Frontal cortex (tissue), 4 donors: ENCODE measurements around the gene HS3ST5. TPM values are rescaled to one million over a fixed set of nuclear protein-coding genes. Genes with fewer than 3 reads are reported as not detected.
"Not testable (repeated sequence)": the region's sequence is repeated elsewhere in the genome, so short reads cannot be mapped to it uniquely, and the experiment has no call there.

ENCODE experiments used
- DNase-seq, 2 donors: peaks; one replicate each; pipeline ENCODE4 v3.0.0; 2012; ENCODE audit warnings: low spot score in 2 of 2
- FAIRE-seq: peaks from 2 replicates; lab custom pipeline; 2012; peaks lifted over from hg19 to GRCh38; lab: Jason Lieb, UNC
- total RNA-seq: library from RNA; depleted of rRNA; stranded (reverse); fragments of >200 nt; gene quantifications from one replicate; pipeline ENCODE4 v1.2.3, GENCODE V29; 2014
- donor health status: control.
- donor health status: control.
- donor health status: control.

HS3ST5 gene
- total RNA-seq, 1 donor from 2014 or later, result 13.9 TPM

DNA sequence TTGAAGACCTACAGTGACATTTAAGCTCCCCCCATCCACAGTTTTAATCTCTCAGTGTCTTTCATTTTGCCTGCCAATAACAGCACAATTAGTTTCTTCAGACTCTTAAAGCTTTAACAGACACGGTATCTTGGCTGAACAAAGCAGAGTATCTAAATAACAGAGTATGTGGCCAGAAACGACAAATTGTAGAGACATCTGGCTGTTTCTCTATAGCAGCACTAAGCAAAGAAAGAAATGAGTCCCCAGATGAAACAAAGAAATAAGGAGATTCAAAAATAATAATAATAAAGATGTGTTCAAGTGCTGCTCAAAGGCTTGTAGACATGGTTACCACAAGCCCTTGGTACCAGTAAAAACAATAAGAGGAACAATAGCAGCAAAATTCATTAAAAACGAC, 274.1 kb downstream of the HS3ST5 start:
- no peak for DNase-seq
- no peak for FAIRE-seq

DNA sequence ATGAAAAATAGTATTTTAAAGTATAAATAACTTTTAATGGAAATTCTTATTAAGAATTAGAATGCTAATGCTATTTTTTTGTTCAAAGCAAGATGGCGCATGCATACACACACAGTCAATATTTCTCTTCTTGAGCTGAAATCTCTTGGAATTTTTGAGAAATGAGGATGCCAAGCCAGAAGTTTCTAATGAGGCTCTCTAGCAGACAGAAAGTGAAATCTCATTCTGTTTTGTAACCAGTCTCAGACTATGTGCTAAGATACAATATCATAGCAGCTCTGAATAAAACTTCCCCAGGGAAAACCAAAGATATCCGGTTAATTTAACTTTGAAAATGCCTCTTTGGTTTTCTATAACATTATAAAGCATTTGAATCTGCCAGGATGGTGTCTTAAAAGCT, 274.7 kb downstream of the HS3ST5 start:
- no peak for FAIRE-seq

DNA sequence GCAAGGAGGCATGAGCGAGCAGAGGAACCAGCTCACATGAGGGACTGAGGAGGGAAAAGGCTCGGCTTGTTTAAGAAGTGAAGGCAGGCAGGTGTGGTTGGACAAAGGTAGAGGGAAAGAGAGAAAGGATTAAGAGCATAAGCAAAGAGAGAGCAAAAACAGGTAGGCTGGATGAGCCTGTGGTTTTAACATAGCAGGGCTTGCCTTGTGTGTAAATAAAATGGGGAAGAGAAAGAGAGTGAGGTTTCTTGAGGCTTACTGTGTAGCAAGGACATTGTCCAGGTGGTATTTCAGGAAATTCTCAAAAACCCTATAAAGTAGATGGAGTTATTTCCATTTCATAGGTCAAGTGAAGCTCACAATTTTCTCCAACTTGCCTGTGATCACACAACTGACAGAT, 278.0 kb downstream of the HS3ST5 start:
- FAIRE-seq, result no peak
- no peak for DNase-seq

More for the DNA sequence above, 274.7 kb downstream of the HS3ST5 start:
- no peak for DNase-seq

DNA sequence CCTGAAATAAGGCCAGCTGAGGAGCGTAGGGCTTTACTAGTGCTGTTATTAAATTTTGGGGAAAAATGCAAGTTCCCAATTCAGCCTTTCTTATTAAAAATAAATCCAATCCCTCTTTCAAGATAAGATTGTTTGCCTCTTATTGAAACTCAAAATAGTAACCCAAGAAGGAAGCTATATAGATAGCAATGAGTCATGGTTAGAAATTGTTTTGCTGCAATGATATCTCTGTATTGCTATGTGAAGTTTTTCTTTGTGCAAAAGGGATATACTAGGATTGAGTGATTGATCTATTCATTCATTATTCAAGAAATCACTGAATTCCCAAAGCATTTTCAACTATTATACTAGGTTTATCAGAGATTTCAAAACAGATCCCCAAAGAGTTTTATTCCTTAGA, 278.9 kb downstream of the HS3ST5 start:
- FAIRE-seq (no peak), DNase-seq (no peak)

DNA sequence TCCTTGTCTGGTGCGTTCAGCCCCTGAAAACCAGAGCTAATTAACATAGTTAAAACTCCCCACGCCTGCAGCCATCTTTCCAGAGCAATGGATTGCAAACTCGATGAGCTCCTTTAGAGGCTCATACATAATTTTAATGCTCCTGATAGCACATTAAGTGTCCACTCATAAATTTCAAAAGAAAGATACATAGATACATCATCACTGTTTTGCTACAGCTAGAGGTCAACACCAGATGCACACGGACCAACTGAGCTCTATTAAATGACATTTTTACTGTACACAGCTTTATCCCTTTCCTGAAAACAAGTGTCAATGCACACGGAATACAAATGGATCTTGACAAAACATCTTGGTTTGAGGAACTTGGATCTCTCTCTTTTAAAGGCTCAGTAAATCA, 280.6 kb downstream of the HS3ST5 start:
- DNase-seq (no peak), FAIRE-seq (no peak)

DNA sequence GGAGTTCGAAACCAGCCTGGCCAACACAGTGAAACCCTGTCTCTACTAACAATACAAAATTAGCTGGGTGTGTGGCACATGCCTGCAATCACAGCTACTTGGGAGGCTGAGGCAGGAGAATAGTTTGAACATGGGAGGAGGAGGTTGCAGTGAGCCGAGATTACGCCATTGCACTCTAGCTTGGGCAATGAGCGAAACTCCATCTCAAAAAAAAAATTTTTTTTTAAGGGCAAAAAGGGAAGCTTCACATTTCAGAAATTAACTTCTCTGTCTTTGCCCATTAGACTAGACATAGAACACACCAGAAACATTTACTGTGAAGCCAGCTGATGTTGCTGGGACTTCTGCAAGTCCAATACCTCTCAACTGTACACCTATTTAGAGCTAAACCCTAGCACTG, 281.1 kb downstream of the HS3ST5 start:
- FAIRE-seq, result no peak
- no peak for DNase-seq

DNA sequence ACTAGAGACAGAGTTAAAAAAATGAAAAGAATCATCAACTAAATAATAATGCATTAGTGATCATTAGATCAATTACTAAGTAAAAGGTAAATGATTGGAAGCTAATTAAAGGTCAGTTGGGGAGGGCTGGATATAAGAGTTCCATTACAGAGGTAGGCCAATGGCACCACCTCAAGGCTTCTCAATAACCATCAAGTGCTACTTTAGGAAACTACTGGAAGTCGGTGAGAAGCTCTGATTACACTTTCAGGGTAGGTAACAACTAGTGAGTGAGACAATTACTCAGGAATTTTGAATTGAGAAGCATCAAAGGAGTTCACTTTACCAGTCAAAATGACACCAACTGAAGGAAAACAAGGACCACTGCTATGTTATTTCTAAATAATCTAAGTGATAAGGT, 281.7 kb downstream of the HS3ST5 start:
- FAIRE-seq (no peak), DNase-seq (no peak)

DNA sequence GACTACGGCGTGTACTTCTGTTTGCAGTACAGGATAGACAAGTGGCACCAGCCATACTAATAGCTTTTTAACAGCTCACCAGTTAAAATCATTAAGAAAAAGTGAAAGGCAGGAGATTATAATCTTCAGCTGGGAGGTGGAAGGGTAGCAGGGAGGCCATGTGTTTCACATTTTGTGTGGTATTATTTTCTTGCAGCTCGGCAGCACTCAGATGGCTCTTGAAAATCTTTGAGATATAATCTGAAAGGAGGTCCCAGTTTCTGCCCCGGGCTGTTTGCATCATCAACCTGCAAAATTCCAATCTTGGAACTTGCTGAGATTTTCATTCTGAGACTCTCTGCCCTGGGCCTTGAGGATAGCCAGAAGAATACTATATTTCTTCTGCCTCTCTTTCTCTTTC, 284.4 kb downstream of the HS3ST5 start:
- DNase-seq, result no peak
- no peak for FAIRE-seq

DNA sequence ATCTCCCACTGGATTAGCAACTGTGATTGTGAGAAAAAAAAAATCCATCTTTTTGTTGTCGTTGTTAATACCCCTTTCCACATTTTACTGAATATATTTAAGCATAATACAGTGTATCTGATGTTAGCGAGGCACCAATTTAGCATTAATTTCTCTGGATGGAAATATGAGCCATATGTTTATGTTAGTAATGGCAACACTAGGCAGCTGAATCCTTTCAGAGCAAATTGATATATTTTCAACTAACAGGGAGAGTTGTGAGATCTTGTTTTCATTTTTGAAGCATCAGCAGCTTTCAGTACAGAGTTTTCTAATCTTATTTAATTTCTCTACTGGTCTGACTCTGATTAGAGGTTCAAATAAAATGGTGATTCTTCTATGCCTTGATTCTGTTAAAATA, 287.1 kb downstream of the HS3ST5 start:
- DNase-seq (no peak), FAIRE-seq (no peak)

DNA sequence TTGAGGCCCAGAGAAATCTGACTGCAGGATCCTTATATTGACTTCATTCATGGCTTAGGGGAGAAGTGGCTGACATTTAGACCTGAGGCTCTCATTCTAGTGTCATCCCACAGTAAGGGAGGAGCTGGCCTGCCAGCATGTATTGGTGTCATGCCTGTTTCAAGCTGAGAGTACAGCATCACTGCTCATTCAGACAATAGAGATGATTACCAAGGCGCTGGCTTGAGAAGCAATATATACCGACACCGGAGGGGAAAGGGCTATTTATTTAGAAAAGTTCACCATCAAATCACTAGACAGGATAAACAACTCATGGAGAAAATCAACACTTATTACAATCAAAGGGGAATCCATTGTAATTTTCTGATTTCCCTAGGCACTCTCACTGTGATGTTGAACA, 287.5 kb downstream of the HS3ST5 start:
- FAIRE-seq (no peak), DNase-seq (no peak)

DNA sequence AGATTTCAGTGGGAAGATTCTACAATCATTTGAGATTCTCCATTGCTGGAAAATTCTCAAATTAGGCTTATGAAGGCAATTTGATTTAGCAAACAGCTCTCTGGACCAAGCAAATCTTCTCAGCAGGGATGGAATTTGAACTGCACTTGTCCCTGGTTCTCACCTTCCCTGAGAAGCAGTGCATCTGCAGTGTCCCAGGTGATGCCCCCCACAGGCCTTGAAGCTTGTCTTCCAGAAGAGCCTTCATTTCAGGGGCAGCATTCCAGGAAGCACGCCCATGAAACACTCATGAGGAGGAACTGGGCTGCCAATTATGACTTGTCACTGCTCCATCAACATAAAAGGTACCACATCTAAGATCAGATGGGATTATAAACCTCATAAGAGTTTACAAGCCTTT, 289.0 kb downstream of the HS3ST5 start:
- DNase-seq (no peak), FAIRE-seq (no peak)

DNA sequence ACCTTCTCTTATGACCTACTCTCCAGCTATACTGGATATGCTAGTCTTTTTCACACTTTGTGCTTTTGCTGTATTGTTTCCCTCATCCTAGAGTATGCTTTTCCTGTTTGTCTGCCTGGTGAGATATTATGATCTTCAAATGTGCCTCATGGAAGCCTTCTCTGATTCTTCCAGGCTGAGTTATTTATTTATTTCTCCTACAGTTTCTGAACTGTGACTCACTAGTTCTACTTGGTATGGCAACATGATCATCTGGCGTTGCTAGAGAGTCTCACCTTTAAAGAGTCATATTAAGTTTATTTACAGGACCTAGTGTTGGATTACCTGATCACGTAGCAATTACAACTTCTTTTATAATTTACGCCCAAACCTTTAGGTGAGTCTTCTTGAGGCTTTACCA, 290.7 kb downstream of the HS3ST5 start:
- no peak for FAIRE-seq
- no peak for DNase-seq

DNA sequence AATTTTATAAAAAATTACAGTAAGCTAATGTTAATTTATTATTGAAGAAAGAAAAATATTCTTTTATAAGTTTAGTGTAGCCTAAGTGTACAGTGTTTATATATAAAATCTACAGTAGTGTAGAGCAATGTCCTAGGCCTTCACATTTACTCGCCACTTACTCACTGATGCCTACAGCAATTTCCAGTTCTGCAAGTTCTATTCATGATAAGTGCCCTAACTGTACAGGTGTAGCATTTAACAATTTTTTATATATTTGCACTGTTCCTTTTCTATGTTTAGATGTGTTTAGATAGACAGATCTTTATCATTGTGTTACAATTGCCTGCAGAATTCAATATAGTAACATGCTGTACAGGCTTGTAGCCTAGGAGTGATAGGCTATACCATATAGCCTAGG, 291.8 kb downstream of the HS3ST5 start:
- DNase-seq, result no peak
- peak; percentile 63 for FAIRE-seq

DNA sequence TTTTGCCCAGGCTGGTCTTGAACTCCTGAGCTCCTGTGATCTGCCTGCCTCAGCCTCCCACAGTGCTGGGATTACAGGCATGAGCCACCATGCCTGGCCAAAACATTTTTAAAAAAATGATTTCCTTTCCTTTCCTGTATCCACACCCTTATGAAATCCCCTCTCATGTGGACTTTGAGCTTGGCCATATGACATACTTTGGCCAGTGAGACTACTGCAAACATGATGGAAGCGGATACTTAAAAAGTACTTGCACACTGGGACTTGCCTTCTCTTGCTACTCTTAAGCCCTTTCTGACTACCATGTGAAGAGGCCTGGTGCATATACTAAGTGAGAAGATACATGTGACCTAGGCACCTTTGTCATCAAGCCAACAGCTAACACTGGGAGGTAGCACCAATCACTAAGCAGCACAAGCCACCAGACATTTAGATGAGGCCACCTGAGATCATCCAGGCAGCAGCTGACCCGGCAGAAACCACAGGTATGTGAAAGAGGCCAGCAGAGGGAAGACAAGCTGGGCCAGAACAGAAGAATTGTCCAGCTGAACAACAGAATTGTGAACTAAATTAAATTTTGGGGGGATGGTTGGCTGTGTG, 293.4 kb downstream of the HS3ST5 start:
- FAIRE-seq, result no peak

DNA sequence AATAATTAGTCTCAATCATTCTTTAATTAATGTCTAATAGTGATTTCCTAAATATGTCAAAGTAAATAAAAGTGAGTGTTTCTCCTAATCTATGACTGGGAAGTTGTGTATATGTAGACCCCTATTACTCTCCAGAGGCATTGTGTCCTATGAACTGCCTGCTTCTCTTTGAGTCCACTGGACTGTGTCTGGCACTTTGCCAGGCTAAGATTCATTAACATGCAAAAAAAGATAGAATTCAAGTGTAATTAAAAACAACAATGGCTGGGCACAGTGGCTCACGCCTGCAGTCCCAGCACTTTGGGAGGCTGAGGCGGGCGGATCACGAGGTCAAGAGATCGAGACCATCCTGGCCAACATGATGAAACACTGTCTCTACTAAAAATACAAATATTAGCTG, 298.3 kb downstream of the HS3ST5 start:
- DNase-seq, FAIRE-seq: not testable (repeated sequence)

More for the DNA sequence above, 293.4 kb downstream of the HS3ST5 start:
- no peak for DNase-seq

DNA sequence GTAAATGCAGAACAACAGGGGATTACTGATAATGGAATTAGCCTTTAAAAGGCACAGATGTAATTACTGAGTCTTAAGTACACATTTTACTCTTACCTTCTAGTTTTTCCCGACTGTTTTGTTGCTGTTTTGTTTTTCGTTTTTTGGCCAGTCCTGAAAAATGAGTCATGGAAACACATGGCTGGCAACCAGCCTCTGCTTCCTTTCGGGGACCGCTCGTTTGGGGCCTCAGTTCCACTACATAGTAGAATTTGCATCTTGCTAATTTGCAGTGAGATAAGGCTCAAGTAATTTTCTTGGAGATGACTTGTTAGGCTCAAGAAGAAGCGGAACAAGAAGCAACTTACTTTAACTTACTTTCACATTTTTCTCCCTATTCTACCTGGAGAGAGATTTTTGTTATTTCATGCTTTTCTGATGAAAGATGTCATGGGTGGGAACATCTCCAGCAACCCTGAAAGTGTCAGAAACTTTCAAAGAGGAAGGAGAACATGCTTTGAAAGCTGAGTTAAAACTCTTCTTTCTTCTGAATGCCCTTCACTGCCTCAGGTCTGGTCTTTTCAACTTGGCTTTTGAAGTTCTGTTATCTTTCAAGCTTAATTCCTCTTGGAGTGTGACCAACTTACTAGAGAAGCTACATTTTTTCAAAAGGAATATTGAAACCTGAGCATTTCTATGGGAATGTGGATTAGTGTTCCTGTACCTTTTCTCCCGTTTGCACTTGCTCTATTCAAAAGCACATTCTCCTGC, 300.4 kb downstream of the HS3ST5 start:
- FAIRE-seq, result no peak
- no peak for DNase-seq

DNA sequence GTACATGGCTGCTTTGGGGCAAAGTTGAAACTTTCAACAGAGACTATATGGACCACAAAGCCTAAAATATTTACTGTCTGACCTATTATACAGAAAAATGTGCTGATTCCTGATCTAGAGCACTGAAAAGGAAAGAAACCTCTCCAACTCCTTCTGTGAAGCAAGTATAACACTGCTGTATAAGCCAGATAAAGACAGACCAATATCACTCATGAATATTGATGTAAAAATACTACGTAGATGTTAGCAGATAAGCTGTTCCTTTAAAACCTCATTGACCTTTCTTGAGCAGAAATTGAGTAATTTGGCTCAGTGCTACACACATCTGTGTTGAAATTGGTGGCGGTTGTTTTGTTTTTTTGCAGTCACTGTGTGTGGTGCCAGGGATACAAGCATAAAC, 302.0 kb downstream of the HS3ST5 start:
- FAIRE-seq (no peak), DNase-seq (no peak)

DNA sequence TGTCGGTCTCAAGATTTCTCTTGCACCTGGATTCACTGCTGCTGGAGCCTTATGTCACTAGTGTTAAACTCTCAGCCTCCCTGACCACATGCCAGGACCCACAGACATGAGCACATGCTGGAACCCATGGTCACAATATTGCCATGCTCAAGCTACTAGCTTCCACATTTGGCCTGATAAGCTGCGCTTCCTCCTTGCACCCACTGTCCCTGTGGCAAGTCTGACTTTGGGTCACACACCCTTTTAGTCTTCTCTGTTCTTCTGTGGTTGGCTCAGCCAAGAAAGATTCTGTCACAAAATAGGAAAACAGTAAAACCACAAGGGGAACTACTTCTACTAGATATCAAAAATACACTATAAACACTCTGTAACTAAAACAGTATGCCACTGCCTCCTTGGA, 303.0 kb downstream of the HS3ST5 start:
- no peak for DNase-seq
- no peak for FAIRE-seq

DNA sequence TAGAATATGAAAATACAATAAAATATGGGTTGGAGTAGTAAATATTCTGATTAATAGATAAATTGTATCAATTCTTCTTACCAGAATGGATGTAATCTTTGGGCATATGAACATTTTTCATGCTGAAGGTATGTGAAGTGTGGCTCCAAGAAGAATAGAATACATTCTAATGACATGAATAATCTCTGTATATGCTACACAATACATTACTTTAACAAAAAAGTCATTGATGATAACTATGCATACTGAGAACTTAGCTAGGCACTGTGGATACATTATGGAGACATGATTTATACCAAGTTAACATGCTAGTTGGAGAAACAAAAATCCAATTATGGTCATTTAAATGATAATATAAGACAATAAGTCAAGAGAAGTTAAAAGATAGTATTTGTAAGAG, 309.2 kb downstream of the HS3ST5 start:
- FAIRE-seq, result no peak

DNA sequence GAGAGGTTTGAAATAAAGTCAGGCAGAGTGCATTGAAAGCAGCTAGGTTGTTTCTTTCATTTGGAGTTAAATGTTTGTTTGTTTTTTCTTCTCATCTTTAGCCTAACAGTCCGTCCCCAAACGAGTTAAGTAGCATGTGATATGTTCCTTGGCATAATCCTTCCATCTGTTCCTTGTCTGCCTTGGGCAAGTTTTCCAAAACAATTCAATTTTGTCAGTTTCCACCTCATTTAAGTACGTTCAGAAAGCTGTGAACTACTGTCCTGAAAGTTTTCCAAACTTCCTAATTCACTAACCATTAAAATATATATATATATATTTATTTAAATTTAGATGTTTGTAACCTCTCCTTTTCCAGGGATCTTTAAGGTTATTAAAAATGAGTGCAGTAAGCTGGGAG, 310.1 kb downstream of the HS3ST5 start:
- FAIRE-seq (no peak), DNase-seq (no peak)

More for the DNA sequence above, 309.2 kb downstream of the HS3ST5 start:
- no peak for DNase-seq

DNA sequence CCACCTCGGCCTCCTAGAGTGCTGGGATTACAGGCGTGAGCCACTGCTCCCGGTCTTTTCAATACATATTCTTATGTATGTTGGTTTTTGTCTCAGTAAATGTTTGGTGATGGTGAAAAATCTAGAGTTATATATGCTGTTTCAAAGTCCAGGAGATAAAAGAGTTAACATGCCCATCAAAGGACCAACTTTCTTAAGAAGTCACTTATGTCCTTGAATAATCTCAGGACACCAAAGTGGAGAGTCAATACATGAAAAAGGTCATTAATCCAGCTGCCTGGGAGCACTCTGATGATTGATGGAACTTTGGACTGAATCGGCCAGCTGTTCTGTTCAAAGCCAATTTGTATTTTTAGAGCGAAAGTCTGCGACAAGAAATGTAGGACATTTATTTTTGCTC, 312.1 kb downstream of the HS3ST5 start:
- no peak for DNase-seq
- FAIRE-seq, result no peak

DNA sequence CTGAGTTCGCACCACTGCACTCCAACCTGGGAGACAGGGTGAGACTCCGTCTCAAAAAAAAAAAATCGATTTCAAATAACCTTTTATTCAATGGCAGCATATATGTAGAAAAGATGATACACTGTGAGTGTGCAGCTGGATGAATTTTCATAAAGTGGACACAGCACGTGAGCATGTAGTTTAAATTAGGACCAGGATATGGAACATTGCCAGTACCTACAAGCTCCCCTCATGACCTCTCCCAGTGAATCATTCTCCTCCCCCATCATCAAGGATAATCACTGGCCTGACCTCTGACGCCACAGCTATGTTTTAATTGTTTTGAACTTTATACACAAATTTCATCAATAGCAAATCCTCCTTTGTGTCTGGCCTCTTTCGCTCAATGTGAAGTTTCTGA, 318.1 kb downstream of the HS3ST5 start:
- no peak for FAIRE-seq
- DNase-seq, result no peak
